WTC11 (cell line): ENCODE measurements around the gene AGR2.

Source experiments
- SMAD3 ChIP-seq: sonication (generic); formaldehyde crosslinking; IDR thresholded peaks from 2 replicates; pipeline ENCODE4 v1.8.0; 2022; ENCODE audit warnings: missing genetic modification reagents, mild to moderate bottlenecking, borderline replicate concordance
- SMAD4 ChIP-seq: sonication (generic); formaldehyde crosslinking; IDR thresholded peaks from 2 replicates; pipeline ENCODE4 v1.8.0; 2022; ENCODE audit warnings: mild to moderate bottlenecking, missing genetic modification reagents
- TF ChIP-seq, protein P1 (sequence below): fragments of 200-600 bp; IDR thresholded peaks from 2 replicates; pipeline ENCODE4 v1.8.0; 2022; ENCODE audit warnings: antibody characterized with exemption
- TF ChIP-seq, protein P2 (sequence below): sonication (generic); formaldehyde crosslinking; conservative IDR thresholded peaks from 2 replicates; pipeline ENCODE4 v1.8.1; 2022; ENCODE audit warnings: mild to moderate bottlenecking, missing genetic modification reagents
- TF ChIP-seq, protein P3 (sequence below): sonication (generic); formaldehyde crosslinking; IDR thresholded peaks from 2 replicates; pipeline ENCODE4 v1.8.0; 2022; ENCODE audit warnings: mild to moderate bottlenecking, missing genetic modification reagents
- TF ChIP-seq, protein P4 (sequence below): fragments of 250-450 bp; sonication (Bioruptor Pico); IDR thresholded peaks from 2 replicates; pipeline ENCODE4 v1.9.0; 2021; ENCODE audit warnings: moderate library complexity, mild to moderate bottlenecking, inconsistent platforms, borderline replicate concordance

DNA sequence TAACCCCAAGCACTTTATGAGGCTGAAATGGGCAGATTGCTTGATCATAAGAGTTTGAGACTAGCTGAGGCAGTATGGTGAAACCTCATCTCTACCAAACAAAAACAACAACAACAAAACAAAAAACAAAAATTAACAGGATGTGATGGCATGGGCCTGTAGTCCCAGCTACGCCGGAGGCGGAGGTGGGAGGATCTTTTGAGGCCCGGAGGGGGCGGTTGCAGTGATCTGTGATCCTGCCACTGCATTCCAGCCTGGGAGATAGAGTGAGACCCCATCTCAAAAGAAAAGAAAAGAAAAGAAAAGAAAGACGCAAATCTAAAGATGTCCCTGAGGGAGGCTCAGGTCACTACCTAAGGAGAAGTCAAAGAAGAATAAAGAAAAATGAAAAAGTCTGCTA is 35.3 kb upstream of the AGR2 start:
- TF ChIP-seq, protein P1, sequence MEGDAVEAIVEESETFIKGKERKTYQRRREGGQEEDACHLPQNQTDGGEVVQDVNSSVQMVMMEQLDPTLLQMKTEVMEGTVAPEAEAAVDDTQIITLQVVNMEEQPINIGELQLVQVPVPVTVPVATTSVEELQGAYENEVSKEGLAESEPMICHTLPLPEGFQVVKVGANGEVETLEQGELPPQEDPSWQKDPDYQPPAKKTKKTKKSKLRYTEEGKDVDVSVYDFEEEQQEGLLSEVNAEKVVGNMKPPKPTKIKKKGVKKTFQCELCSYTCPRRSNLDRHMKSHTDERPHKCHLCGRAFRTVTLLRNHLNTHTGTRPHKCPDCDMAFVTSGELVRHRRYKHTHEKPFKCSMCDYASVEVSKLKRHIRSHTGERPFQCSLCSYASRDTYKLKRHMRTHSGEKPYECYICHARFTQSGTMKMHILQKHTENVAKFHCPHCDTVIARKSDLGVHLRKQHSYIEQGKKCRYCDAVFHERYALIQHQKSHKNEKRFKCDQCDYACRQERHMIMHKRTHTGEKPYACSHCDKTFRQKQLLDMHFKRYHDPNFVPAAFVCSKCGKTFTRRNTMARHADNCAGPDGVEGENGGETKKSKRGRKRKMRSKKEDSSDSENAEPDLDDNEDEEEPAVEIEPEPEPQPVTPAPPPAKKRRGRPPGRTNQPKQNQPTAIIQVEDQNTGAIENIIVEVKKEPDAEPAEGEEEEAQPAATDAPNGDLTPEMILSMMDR: no peak
- TF ChIP-seq, protein P2, sequence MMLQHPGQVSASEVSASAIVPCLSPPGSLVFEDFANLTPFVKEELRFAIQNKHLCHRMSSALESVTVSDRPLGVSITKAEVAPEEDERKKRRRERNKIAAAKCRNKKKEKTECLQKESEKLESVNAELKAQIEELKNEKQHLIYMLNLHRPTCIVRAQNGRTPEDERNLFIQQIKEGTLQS (CRISPR knock-in tag): no peak
- TF ChIP-seq, protein P3, sequence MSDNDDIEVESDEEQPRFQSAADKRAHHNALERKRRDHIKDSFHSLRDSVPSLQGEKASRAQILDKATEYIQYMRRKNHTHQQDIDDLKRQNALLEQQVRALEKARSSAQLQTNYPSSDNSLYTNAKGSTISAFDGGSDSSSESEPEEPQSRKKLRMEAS: no peak
- TF ChIP-seq, protein P4, sequence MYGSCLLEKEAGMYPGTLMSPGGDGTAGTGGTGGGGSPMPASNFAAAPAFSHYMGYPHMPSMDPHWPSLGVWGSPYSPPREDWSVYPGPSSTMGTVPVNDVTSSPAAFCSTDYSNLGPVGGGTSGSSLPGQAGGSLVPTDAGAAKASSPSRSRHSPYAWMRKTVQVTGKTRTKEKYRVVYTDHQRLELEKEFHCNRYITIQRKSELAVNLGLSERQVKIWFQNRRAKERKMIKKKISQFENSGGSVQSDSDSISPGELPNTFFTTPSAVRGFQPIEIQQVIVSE (CRISPR knock-in tag): no peak
- no peak for TF ChIP-seq SMAD3 (CRISPR knock-in tag)
- TF ChIP-seq SMAD4 (CRISPR knock-in tag): no peak
